ENCODE results near the gene VWA5A. TPM values are rescaled to one million over a fixed set of nuclear protein-coding genes. Genes with fewer than 3 reads are reported as not detected.

The VWA5A gene
- polyA plus RNA-seq: 82.2 and 87.3 TPM in 2 replicates
- 98.2 and 102 TPM in 2 replicates for polyA minus RNA-seq

GRCh38 chr11:124114942-124115781 lies at the start of gene VWA5A:
TSS of gene VWA5A (plus strand) at chr11:124115450. CDS start at chr11:124117512, 2,062 bp downstream.
- Histone ChIP-seq H3K27ac (ENCODE audit: low read length) (peak within 1 kb of the TSS; percentile 65), H3K9ac (ENCODE audit: low read length) (peak within 1 kb of the TSS; percentile 74), H3K79me2 (replicated peaks; ENCODE audit: insufficient read depth, low read length) (peaks cover 8% of the 10 kb centered on the region), H3K9me3 (ENCODE audit: low read length) (no peaks in the 10 kb centered on the region), H3K9me2 (ENCODE audit: insufficient read depth, low read length) (no peaks in the 10 kb centered on the region), H3K4me2 (ENCODE audit: low read length) (peak within 1 kb of the TSS; percentile 88), H2AFZ (ENCODE audit: low read depth, low read length) (peak within 1 kb of the TSS; percentile 43), H3K36me3 (ENCODE audit: insufficient read depth, low read length) (peaks cover 12% of the 10 kb centered on the region), H3K27me3 (ENCODE audit: insufficient read depth, low read depth, low read length) (no peaks in the 10 kb centered on the region), H3K4me3 (ENCODE audit: low read length) (peak within 1 kb of the TSS; percentile 74), H3F3A (ENCODE audit: insufficient read depth, low read length, poor library complexity, severe bottlenecking) (no peaks in the 10 kb centered on the region), H4K20me1 (ENCODE audit: insufficient read depth) (no peaks in the 10 kb centered on the region)
- TF ChIP-seq POLR2AphosphoS5 (IDR thresholded peaks at IDR 0.05): peak; percentile 97
- TF ChIP-seq EZH2 (IDR thresholded peaks at IDR 0.05; ENCODE audit: borderline replicate concordance, insufficient read depth, low read length, poor library complexity, severe bottlenecking): no peak
- peak; percentile 98 for TF ChIP-seq TAF1 (IDR thresholded peaks at IDR 0.05; ENCODE audit: low read depth)
- no peak for TF ChIP-seq CTCF (IDR thresholded peaks at IDR 0.05; ENCODE audit: poor library complexity, severe bottlenecking)
- TF ChIP-seq EP300 (conservative IDR thresholded peaks at IDR 0.05; ENCODE audit: poor library complexity, severe bottlenecking): peak; percentile 37
- peak; percentile 67 for TF ChIP-seq SMC3 (conservative IDR thresholded peaks at IDR 0.05; ENCODE audit: poor library complexity)
- peak; percentile 67 for TF ChIP-seq RAD21 (conservative IDR thresholded peaks at IDR 0.05)
- TF ChIP-seq REST (IDR thresholded peaks at IDR 0.05; ENCODE audit: borderline replicate concordance): peak; percentile 89
- peak; percentile 42 for TF ChIP-seq MXI1 (conservative IDR thresholded peaks at IDR 0.05; ENCODE audit: poor library complexity, severe bottlenecking)

- Histone ChIP-seq H4K20me1 (ENCODE audit: insufficient read depth) (no peaks in the 10 kb centered on the region), H3K4me2 (ENCODE audit: low read length) (no peak overlapping the region), H3K4me3 (ENCODE audit: low read length) (no peak overlapping the region), H3K27ac (ENCODE audit: low read length) (no peak overlapping the region), H2AFZ (ENCODE audit: low read depth, low read length) (no peak overlapping the region), H3K9me2 (ENCODE audit: insufficient read depth, low read length) (no peaks in the 10 kb centered on the region), H3K79me2 (replicated peaks; ENCODE audit: insufficient read depth, low read length) (no peaks in the 10 kb centered on the region), H3K9me3 (ENCODE audit: low read length) (no peaks in the 10 kb centered on the region), H3K27me3 (ENCODE audit: insufficient read depth, low read depth, low read length) (no peaks in the 10 kb centered on the region), H3F3A (ENCODE audit: insufficient read depth, low read length, poor library complexity, severe bottlenecking) (no peaks in the 10 kb centered on the region), H3K36me3 (ENCODE audit: insufficient read depth, low read length) (no peaks in the 10 kb centered on the region), H3K9ac (ENCODE audit: low read length) (no peak overlapping the region)
- TF ChIP-seq RAD21 (conservative IDR thresholded peaks at IDR 0.05) (no peak), EZH2 (IDR thresholded peaks at IDR 0.05; ENCODE audit: borderline replicate concordance, insufficient read depth, low read length, poor library complexity, severe bottlenecking) (no peak)
Measured at GRCh38 chr11:124068601-124069110, 46.6 kb upstream of the VWA5A start.

All from neural cell (in vitro differentiated cells).